ENCODE measurements around the gene LRRC56. TPM values are rescaled to one million over a fixed set of nuclear protein-coding genes. Genes with fewer than 3 reads are reported as not detected.
"Not testable (repeated sequence)": the region's sequence is repeated elsewhere in the genome, so short reads cannot be mapped to it uniquely, and the experiment has no call there.

The LRRC56 gene
- polyA plus RNA-seq, 4 donors: 3.3 to 5.2 (median 4.1) TPM

GRCh38 chr11:568306-569157 is 31.2 kb downstream of the LRRC56 start:
- DNase-seq (ENCODE audit: low read depth in 4 of 4, low spot score in 3 of 4): peak; percentile 75 to 87 (median 76)

GRCh38 chr11:569158-569885 is 32.0 kb downstream of the LRRC56 start:
- no peak for DNase-seq (ENCODE audit: low read depth in 4 of 4, low spot score in 3 of 4)

- DNase-seq (ENCODE audit: low read depth in 4 of 4, low spot score in 3 of 4): no peak
Observed at GRCh38 chr11:571802-572185, 34.5 kb downstream of the LRRC56 start.

GRCh38 chr11:573146-573759 is 35.9 kb downstream of the LRRC56 start:
- no peak for DNase-seq (ENCODE audit: low read depth in 4 of 4, low spot score in 3 of 4)

GRCh38 chr11:574031-574570 is 36.8 kb downstream of the LRRC56 start:
- not testable (repeated sequence) for DNase-seq (ENCODE audit: low read depth in 4 of 4, low spot score in 3 of 4)

- DNase-seq (ENCODE audit: low read depth in 4 of 4, low spot score in 3 of 4): no peak
Observed at GRCh38 chr11:574632-575312, 37.4 kb downstream of the LRRC56 start.

GRCh38 chr11:575313-575995 is 38.1 kb downstream of the LRRC56 start:
- DNase-seq (ENCODE audit: low read depth in 4 of 4, low spot score in 3 of 4): peak in 2 of 4 donors; percentile 49 to 65

- DNase-seq (ENCODE audit: low read depth in 4 of 4, low spot score in 3 of 4): peak; percentile 83 to 89 (median 86)
Observed at GRCh38 chr11:575996-576768, 38.9 kb downstream of the LRRC56 start, which contains the start of gene PHRF1. PHRF1 (plus strand) TSS chr11:576470; CDS start chr11:581513, 5,043 bp downstream.

- DNase-seq (ENCODE audit: low read depth in 4 of 4, low spot score in 3 of 4): no peak
Observed at GRCh38 chr11:576811-577610, 39.7 kb downstream of the LRRC56 start.

- DNase-seq (ENCODE audit: low read depth in 4 of 4, low spot score in 3 of 4): no peak
Observed at GRCh38 chr11:577611-577894, 40.2 kb downstream of the LRRC56 start.

GRCh38 chr11:578276-579035 is 41.1 kb downstream of the LRRC56 start:
- DNase-seq (ENCODE audit: low read depth in 4 of 4, low spot score in 3 of 4): no peak

- DNase-seq (ENCODE audit: low read depth in 4 of 4, low spot score in 3 of 4): no peak
Observed at GRCh38 chr11:579830-580601, 42.7 kb downstream of the LRRC56 start.

- DNase-seq (ENCODE audit: low read depth in 4 of 4, low spot score in 3 of 4): no peak
Observed at GRCh38 chr11:581342-581741, 44.0 kb downstream of the LRRC56 start.

- DNase-seq (ENCODE audit: low read depth in 4 of 4, low spot score in 3 of 4): no peak
Observed at GRCh38 chr11:581752-582151, 44.4 kb downstream of the LRRC56 start.

- no peak for DNase-seq (ENCODE audit: low read depth in 4 of 4, low spot score in 3 of 4)
Observed at GRCh38 chr11:584287-584686, 47.0 kb downstream of the LRRC56 start.

- no peak for DNase-seq (ENCODE audit: low read depth in 4 of 4, low spot score in 3 of 4)
Observed at GRCh38 chr11:586376-587316, 49.3 kb downstream of the LRRC56 start.

All from right renal pelvis (tissue), 4 donors.